ENCODE results near the gene MFSD12. TPM values are rescaled to one million over a fixed set of nuclear protein-coding genes. Genes with fewer than 3 reads are reported as not detected.
"Not testable (repeated sequence)": the region's sequence is repeated elsewhere in the genome, so short reads cannot be mapped to it uniquely, and the experiment has no call there.

Gene MFSD12
- total and polyA plus RNA-seq, 7 donors = 2.4 to 53.5 (median 22.1) TPM

DNA sequence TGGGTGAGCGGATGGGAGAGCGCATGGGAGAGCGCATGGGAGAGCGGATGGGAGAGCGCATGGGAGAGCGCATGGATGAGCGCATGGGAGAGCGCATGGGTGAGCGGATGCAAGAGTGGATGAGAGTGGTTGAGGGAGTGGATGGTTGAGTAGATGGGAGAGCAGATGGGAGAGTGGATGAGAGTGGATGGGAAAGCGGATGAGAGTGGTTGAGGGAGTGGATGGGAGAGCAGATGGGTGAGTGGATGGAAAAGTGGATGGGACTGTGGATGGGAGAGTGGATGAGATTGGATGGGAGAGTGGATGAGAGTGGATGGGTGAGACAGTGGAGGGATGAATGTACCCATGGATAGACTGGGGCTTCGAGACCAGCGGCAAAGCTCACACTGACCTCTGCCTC lies 27.0 kb downstream of the MFSD12 start:
- Histone ChIP-seq H3K9me3 (no peaks in the 10 kb centered on the region), H3K27me3 (no peaks in the 10 kb centered on the region), H3K27ac (no peak overlapping the region), H3K36me3 (peaks cover 38 to 80% (median 64%) of the 10 kb centered on the region in 4 donors), H3K4me3 (no peak overlapping the region), H3K4me1 (no peaks in the 10 kb centered on the region)
- intact Hi-C loops (cut with DNase I) = no loop called here
- no peak for DNase-seq
- no peak for TF ChIP-seq POLR2A (IDR thresholded peaks at IDR 0.05)
- TF ChIP-seq EP300 (IDR thresholded peaks at IDR 0.05) = no peak
- no peak for TF ChIP-seq POLR2AphosphoS5 (IDR thresholded peaks at IDR 0.05)
- TF ChIP-seq, protein P1, sequence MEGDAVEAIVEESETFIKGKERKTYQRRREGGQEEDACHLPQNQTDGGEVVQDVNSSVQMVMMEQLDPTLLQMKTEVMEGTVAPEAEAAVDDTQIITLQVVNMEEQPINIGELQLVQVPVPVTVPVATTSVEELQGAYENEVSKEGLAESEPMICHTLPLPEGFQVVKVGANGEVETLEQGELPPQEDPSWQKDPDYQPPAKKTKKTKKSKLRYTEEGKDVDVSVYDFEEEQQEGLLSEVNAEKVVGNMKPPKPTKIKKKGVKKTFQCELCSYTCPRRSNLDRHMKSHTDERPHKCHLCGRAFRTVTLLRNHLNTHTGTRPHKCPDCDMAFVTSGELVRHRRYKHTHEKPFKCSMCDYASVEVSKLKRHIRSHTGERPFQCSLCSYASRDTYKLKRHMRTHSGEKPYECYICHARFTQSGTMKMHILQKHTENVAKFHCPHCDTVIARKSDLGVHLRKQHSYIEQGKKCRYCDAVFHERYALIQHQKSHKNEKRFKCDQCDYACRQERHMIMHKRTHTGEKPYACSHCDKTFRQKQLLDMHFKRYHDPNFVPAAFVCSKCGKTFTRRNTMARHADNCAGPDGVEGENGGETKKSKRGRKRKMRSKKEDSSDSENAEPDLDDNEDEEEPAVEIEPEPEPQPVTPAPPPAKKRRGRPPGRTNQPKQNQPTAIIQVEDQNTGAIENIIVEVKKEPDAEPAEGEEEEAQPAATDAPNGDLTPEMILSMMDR (IDR thresholded peaks at IDR 0.05) = no peak
- WGBS, 2 donors = 98% methylated on average over 12 of the region's 12 CpGs

GRCh38 chr19:3529299-3529698 lies 28.1 kb downstream of the MFSD12 start:
- DNase-seq; H3K27me3 ChIP-seq; H3K4me3 ChIP-seq; H3K4me1 ChIP-seq; H3K9me3 ChIP-seq; intact Hi-C loops (cut with DNase I); H3K27ac ChIP-seq: not testable (repeated sequence)
- H3K36me3 ChIP-seq = peaks cover 45 to 79% (median 58%) of the 10 kb centered on the region in 4 donors
- WGBS, 2 donors = 98% methylated on average over 7 of the region's 7 CpGs

GRCh38 chr19:3528539-3529211 lies 28.7 kb downstream of the MFSD12 start:
- H3K9me3 ChIP-seq = no peaks in the 10 kb centered on the region
- no peaks in the 10 kb centered on the region for H3K27me3 ChIP-seq
- intact Hi-C loops (cut with DNase I) = no loop called here
- H3K4me3 ChIP-seq = no peak overlapping the region
- no peak overlapping the region for H3K27ac ChIP-seq
- DNase-seq = no peak
- H3K36me3 ChIP-seq = peaks cover 45 to 79% (median 58%) of the 10 kb centered on the region in 4 donors
- TF ChIP-seq, protein P1 (IDR thresholded peaks at IDR 0.05) = no peak
- TF ChIP-seq POLR2A (IDR thresholded peaks at IDR 0.05) = no peak
- no peak for TF ChIP-seq EP300 (IDR thresholded peaks at IDR 0.05)
- no peak for TF ChIP-seq POLR2AphosphoS5 (IDR thresholded peaks at IDR 0.05)
- H3K4me1 ChIP-seq = no peaks in the 10 kb centered on the region
- WGBS, 2 donors = 98 to 99% methylated on average over 20 of the region's 20 CpGs

DNA sequence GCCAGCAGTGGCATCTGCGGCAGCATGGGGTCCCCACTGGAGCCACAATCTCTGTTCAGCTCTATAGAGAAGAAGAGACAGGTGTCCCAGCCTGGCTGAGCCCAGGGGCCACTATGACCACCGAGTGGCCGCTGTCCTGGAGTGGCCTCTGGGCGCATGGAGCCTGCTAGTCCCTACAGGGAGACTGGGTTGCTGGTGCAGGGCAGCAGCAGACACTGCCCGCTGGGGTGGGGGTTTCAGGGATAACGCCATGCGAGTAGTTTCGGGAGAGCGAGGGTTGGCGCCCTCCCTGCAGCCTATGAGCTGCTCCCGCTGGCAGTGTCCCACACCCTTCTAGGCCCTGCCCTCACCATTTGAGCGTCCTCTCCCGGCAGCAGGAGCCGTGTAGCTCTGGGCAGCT lies 29.3 kb downstream of the MFSD12 start:
- TF ChIP-seq POLR2AphosphoS5 (IDR thresholded peaks at IDR 0.05) (no peak), POLR2A (IDR thresholded peaks at IDR 0.05) (no peak), EP300 (IDR thresholded peaks at IDR 0.05) (no peak)
- TF ChIP-seq, protein P1 (IDR thresholded peaks at IDR 0.05) = no peak
- Histone ChIP-seq H3K4me1 (no peaks in the 10 kb centered on the region), H3K36me3 (peaks cover 41 to 79% (median 56%) of the 10 kb centered on the region in 4 donors), H3K4me3 (no peak overlapping the region), H3K9me3 (no peaks in the 10 kb centered on the region), H3K27ac (no peak overlapping the region), H3K27me3 (no peaks in the 10 kb centered on the region)
- WGBS, 2 donors = 97 to 98% methylated on average over 14 of the region's 14 CpGs
- intact Hi-C loops (cut with DNase I) = no loop called here
- DNase-seq = no peak

DNA sequence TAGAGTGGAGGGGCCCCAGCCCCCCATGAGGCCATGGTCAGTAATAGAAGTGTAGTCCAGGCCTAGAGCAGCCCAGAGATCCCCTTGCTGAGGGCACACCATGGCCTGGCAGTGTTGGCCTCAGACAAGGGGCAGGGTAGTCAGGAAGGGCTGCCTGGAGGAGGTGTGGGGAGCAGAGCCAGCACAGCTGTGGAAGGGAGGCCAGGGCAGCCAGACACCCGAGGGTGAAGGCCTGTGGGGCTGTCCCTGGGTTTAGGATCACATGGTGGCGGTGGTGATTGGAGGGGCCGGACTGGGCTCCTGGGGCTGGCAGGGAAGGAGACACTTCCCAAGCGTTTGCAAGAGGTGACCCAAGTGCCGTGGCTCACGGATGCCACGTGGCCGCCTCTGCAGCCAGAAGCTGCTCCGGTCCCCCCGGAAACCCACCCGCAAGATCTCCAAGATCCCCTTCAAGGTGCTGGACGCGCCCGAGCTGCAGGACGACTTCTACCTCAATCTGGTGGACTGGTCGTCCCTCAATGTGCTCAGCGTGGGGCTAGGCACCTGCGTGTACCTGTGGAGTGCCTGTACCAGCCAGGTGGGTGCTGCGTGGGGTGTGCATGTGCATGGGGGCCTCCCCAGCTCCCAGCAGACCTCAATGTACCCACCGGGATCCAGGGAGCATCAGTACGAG lies 30.0 kb downstream of the MFSD12 start:
- H3K27me3 ChIP-seq = no peaks in the 10 kb centered on the region
- DNase-seq = no peak
- H3K4me3 ChIP-seq = no peak overlapping the region
- H3K4me1 ChIP-seq = no peaks in the 10 kb centered on the region
- intact Hi-C loops (cut with DNase I) = no loop called here
- WGBS, 2 donors = 96 to 97% methylated on average over 21 of the region's 21 CpGs
- H3K9me3 ChIP-seq = no peaks in the 10 kb centered on the region
- TF ChIP-seq, protein P1 (IDR thresholded peaks at IDR 0.05) = no peak
- H3K36me3 ChIP-seq = peaks cover 35 to 76% (median 51%) of the 10 kb centered on the region in 4 donors
- H3K27ac ChIP-seq = no peak overlapping the region
